Retinal pigment epithelial cell (primary cell): ENCODE measurements around the gene SPATA46.
A peak's percentile ranks its signal among the peaks of the same experiment; 100 is the strongest.
"Not testable (repeated sequence)": the region's sequence is repeated elsewhere in the genome, so short reads cannot be mapped to it uniquely, and the experiment has no call there.

ENCODE experiments used
- DNase-seq: peaks from one replicate; pipeline ENCODE4 v3.0.0-alpha.2; 2010; ENCODE audit warnings: low read depth
- H3K4me3 ChIP-seq: 2 replicates; pipeline ENCODE4 v1.5.1; 2011; ENCODE audit warnings: mild to moderate bottlenecking, low read length, control low read depth, moderate library complexity
- TF ChIP-seq, protein P1 (sequence below): conservative IDR thresholded peaks from 2 replicates; pipeline ENCODE4 v1.5.1; 2011; ENCODE audit warnings: low read depth, low read length, control low read depth, inconsistent platforms

Gene SPATA46

DNA sequence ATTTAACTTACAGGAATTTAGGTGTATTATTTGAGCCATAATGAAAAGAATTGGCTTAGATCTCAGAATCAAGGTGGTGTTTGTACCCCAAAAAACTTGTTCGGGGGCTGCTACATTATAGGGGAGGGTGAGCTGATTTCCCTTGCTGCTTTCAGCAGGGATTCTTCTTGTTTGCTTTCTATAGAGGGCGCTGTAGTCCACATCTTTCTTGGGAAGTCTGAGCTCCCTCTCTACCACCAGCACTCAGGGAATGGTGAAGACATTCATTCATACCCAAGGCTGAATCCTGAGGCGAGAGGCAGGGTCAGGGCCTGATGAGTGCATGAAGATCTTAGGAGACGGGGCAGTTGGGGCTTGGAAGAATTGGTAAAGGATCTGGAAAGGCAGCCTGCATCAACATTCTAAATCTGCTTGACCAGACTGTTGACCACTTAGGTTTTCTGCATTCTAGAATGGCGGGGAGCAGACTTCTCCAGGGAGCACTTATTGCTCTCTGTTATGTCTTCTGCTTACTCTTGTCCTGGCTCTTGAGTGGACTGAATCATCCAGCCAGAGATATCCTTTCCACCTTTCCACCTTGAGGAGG, 18.9 kb downstream of the SPATA46 start:
- no peak overlapping the region for H3K4me3 ChIP-seq
- TF ChIP-seq, protein P1, sequence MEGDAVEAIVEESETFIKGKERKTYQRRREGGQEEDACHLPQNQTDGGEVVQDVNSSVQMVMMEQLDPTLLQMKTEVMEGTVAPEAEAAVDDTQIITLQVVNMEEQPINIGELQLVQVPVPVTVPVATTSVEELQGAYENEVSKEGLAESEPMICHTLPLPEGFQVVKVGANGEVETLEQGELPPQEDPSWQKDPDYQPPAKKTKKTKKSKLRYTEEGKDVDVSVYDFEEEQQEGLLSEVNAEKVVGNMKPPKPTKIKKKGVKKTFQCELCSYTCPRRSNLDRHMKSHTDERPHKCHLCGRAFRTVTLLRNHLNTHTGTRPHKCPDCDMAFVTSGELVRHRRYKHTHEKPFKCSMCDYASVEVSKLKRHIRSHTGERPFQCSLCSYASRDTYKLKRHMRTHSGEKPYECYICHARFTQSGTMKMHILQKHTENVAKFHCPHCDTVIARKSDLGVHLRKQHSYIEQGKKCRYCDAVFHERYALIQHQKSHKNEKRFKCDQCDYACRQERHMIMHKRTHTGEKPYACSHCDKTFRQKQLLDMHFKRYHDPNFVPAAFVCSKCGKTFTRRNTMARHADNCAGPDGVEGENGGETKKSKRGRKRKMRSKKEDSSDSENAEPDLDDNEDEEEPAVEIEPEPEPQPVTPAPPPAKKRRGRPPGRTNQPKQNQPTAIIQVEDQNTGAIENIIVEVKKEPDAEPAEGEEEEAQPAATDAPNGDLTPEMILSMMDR = peak; percentile 57
- DNase-seq = no peak

DNA sequence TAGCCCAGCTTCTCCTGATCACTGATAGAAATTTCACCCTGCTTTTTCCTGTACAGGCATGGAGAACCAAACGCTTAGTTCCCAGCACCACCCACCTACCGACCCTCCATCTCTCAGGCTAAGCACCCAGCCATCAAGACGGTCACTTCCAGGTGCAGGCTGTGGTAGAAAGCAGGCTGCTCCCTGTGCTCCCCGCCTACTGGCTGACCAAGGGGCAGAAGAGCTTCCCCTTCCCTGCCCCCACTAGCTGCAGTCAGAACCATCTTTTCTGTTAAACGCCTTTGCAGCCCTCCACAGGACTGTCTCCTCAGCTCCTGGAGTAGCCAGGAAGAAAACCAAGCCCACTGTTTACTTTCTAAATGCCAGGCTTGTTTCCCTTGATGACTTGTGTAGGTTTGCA, 23.0 kb downstream of the SPATA46 start:
- H3K4me3 ChIP-seq = no peak overlapping the region
- TF ChIP-seq, protein P1 = no peak
- no peak for DNase-seq

DNA sequence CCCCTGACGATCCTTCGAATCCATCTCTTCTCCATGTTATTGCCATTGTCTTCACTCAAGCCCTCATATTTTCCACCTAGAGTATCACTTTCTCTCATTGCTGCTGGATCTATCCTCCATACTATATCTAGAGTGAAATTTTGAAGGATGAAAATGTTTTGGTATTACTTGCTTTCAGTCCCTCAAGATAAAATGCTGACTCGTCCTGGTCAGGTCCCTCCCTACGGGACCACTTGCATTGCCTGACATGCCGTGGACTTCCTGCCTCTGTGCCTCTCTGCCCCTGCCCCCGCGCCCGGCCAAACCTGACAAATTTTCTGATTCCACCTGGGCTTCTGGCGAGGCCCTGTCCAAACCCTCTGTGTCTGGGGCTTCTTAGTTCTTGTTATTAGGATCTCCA, 23.6 kb downstream of the SPATA46 start:
- TF ChIP-seq, protein P1 = no peak
- DNase-seq = no peak
- H3K4me3 ChIP-seq = no peak overlapping the region

DNA sequence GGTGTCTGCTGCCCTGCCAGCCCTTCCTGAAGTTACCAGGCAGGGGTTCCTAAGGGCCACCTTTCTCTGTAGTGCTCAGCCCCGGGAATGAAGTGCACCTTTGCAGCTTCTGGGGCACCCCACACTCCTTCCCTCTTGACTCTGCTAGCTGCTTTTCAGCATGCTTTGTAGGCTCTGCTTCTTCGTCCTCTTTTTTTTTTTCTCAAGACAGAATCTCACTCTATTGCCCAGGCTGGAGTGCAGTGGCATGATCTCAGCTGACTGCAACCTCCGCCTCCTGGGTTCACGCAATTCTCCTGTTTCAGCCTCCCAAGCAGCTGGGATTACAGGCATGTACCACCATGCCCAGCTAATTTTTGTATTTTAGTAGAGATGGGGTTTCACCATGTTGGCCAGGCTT, 24.8 kb downstream of the SPATA46 start:
- DNase-seq = not testable (repeated sequence)

DNA sequence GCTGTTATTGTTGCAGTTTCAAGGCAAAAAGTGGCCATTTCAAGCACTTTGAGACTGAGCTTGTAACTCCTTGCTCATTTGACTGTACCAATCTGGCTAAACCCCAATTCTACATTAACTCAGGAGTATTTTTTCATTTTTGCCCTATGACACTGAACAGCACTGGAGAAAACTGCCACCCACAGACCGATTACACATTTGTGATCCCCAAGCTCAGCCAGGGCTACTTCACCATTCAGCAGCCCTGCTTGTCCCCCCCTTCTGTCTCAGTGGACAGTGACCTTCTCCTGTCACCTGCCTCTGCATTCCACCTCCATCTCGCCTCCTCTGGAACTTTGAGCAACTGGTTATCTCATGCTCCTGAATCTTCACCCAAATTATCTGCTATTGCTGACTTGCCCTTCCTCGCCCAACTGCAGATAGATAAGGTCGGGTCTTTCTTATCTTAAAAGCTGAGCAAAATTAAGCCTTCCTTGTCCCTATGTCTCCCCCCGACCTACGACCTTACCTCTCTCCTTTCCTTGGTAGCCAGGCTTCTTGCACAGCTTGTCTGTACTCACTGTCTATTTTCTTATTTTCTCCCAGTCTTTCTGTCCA, 25.3 kb downstream of the SPATA46 start:
- TF ChIP-seq, protein P1 = no peak
- no peak overlapping the region for H3K4me3 ChIP-seq
- no peak for DNase-seq

More for the DNA sequence above, 24.8 kb downstream of the SPATA46 start:
- H3K4me3 ChIP-seq = not testable (repeated sequence)

DNA sequence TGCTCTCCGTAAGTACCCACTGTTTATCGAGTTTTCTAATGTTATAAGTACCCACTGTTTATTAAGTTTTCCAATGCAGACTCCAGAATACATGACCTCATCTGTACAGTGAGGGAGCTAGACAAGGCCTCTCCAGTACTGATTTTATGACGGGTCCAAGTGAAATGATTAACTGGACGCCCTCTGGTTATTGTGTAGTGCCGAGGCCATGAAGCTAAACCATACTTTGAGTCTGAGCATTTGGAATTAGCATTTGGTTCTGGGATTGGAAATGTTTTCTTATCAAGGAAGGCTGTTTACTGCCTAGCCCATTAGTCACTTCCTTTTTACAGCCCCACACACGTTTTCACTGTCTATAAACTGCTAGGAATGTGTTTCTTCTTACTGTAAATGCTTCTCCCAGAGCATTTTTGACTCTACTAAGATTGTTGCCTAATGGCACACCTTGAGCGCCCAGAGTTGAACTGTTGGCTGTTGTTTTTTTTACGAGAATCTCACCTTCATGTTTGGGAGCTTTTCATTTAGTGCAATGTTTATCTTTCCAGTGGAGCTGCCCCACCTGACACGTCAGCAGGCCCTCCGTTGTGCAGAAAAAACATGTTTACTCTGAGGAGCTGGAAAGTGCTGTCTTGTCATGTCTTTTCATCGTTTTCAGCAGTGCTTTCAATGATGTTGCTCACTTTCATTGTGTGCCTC, 26.9 kb downstream of the SPATA46 start:
- TF ChIP-seq, protein P1 = no peak
- H3K4me3 ChIP-seq = no peak overlapping the region
- DNase-seq = no peak

DNA sequence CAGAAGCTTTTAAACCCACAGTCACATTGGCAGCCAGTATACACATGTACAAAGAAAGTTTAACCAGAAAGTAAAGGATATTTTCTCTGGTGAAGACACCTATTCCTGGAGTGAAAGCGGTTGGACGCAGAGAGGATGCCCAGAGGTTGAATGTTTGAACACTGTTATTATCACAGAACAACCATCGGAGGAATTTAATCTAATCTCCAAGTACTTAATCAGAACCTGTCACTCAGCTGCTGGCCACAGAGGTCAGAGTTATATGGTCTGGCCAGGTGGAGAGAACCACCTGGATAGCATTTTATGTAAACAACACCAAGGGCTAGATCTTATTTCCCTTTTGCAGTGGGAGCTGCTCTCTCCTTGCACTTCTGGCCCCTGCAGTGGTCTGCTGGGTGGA, 29.4 kb downstream of the SPATA46 start:
- no peak for DNase-seq
- H3K4me3 ChIP-seq = no peak overlapping the region
- TF ChIP-seq, protein P1 = no peak
